KMS-11 (cell line): ENCODE measurements around the gene EXO1.

ENCODE experiments used
- H2AFZ ChIP-seq: fragments of 200-600 bp; sonication (generic); 2 replicates; pipeline ENCODE4 v1.6.1; 2016; ENCODE audit warnings: antibody characterized with exemption, mixed run types, low read depth
- H3K27ac ChIP-seq: fragments of 200-600 bp; sonication (generic); 2 replicates; pipeline ENCODE4 v1.6.1; 2016; ENCODE audit warnings: mild to moderate bottlenecking, mixed run types
- H3K27me3 ChIP-seq: fragments of 200-600 bp; sonication (generic); 2 replicates; pipeline ENCODE4 v1.6.1; 2017; ENCODE audit warnings: mild to moderate bottlenecking, low read depth, mixed run types, moderate library complexity; ENCODE audit not compliant: insufficient read depth
- H3K36me3 ChIP-seq: fragments of 200-600 bp; sonication (generic); 2 replicates; pipeline ENCODE4 v1.6.1; 2017; ENCODE audit warnings: mild to moderate bottlenecking, mixed run types; ENCODE audit not compliant: insufficient read depth
- H3K4me1 ChIP-seq: fragments of 200-600 bp; sonication (generic); 2 replicates; pipeline ENCODE4 v1.6.1; 2016; ENCODE audit warnings: mild to moderate bottlenecking, low read depth, mixed run types; ENCODE audit not compliant: poor library complexity, severe bottlenecking
- H3K4me2 ChIP-seq: fragments of 200-600 bp; sonication (generic); 2 replicates; pipeline ENCODE4 v1.7.0; 2016; ENCODE audit warnings: mild to moderate bottlenecking, mixed run types
- H3K4me3 ChIP-seq: fragments of 200-600 bp; sonication (generic); IDR thresholded peaks from 2 replicates; pipeline ENCODE4 v1.6.1; 2017; ENCODE audit warnings: low read depth, low read length, mixed read lengths; ENCODE audit not compliant: insufficient read depth
- H3K79me2 ChIP-seq: fragments of 200-600 bp; sonication (generic); 2 replicates; pipeline ENCODE4 v1.6.1; 2016; ENCODE audit warnings: low read depth, mixed run types; ENCODE audit not compliant: insufficient read depth
- H3K9ac ChIP-seq: fragments of 200-600 bp; sonication (generic); 2 replicates; pipeline ENCODE4 v1.6.1; 2016; ENCODE audit warnings: mild to moderate bottlenecking, mixed run types
- H4K20me1 ChIP-seq: fragments of 200-600 bp; sonication (generic); 2 replicates; pipeline ENCODE4 v1.6.1; 2016; ENCODE audit warnings: mild to moderate bottlenecking, mixed run types; ENCODE audit not compliant: insufficient read depth
- CTCF ChIP-seq: fragments of 200-600 bp; sonication (generic); conservative IDR thresholded peaks from 2 replicates; pipeline ENCODE4 v1.6.1; 2017; ENCODE audit warnings: low read depth, mild to moderate bottlenecking, antibody characterized with exemption, low read length, moderate library complexity, mixed read lengths

The EXO1 gene

GRCh38 chr1:241840164-241840563, 7.8 kb upstream of the EXO1 start:
- Histone ChIP-seq H3K79me2 (no peaks in the 10 kb centered on the region), H3K4me1 (peaks cover 25% of the 10 kb centered on the region), H3K9ac (no peak overlapping the region; the same call in 1 of the 2 replicates), H2AFZ (no peak overlapping the region), H3K27me3 (no peaks in the 10 kb centered on the region), H3K4me3 (no peak overlapping the region), H3K27ac (no peak overlapping the region), H4K20me1 (no peaks in the 10 kb centered on the region), H3K4me2 (peak overlapping the region; percentile 73), H3K36me3 (no peaks in the 10 kb centered on the region)
- TF ChIP-seq CTCF: no peak

- Histone ChIP-seq H3K4me1 (peaks cover 29% of the 10 kb centered on the region), H3K27me3 (no peaks in the 10 kb centered on the region), H3K79me2 (no peaks in the 10 kb centered on the region), H3K36me3 (no peaks in the 10 kb centered on the region), H3K9ac (no peak overlapping the region), H3K27ac (no peak overlapping the region), H3K4me2 (no peak overlapping the region), H3K4me3 (no peak overlapping the region), H4K20me1 (no peaks in the 10 kb centered on the region), H2AFZ (no peak overlapping the region)
- TF ChIP-seq CTCF: no peak
Measured at GRCh38 chr1:241841691-241842090, 6.3 kb upstream of the EXO1 start.

DNA sequence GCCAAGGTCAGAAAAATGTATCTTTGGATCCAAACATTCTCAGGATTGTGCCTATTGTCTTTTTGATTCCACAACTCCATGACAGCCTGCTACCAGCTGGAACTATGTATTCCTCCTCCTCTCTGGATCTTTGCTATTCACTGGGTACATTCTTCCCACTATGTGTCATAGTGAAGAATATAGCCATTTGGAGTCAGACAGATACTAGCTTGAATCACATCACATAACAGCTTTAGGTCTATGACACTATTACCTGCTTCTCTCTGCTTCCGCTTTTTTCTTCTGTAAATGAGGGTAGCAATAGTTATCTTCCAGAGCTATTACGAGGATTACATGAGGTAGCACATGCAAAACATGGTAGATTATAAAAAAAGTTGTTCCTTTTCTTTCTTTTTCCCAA, 5.4 kb upstream of the EXO1 start:
- H3K4me2 ChIP-seq: no peak overlapping the region
- TF ChIP-seq CTCF: no peak
- H3K36me3 ChIP-seq: no peaks in the 10 kb centered on the region
- H3K79me2 ChIP-seq: no peaks in the 10 kb centered on the region
- H2AFZ ChIP-seq: no peak overlapping the region
- H3K9ac ChIP-seq: no peak overlapping the region
- no peaks in the 10 kb centered on the region for H4K20me1 ChIP-seq
- peaks cover 37% of the 10 kb centered on the region for H3K4me1 ChIP-seq
- no peaks in the 10 kb centered on the region for H3K27me3 ChIP-seq
- no peak overlapping the region for H3K27ac ChIP-seq
- H3K4me3 ChIP-seq: no peak overlapping the region

DNA sequence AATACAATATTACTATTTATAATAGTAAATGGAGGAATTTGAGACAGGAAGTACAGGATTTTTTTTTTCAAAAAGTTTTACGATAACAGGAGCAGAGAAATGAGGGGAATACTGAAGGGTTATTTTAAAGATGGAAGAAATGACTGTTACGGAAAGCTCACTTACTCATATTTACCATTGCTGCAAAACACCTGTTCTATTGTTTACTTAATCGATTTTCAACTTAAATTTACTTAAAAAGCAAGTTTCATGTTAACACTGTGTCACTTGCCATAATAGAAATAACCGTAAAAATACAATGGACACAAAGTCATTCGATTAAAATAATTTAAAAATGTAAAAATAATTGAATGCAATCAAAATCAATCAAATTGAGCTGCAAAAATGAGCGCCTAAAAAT, 3.4 kb upstream of the EXO1 start:
- peaks cover 32% of the 10 kb centered on the region for H3K4me1 ChIP-seq
- H3K27me3 ChIP-seq: no peaks in the 10 kb centered on the region
- no peak overlapping the region for H2AFZ ChIP-seq
- no peaks in the 10 kb centered on the region for H4K20me1 ChIP-seq
- H3K9ac ChIP-seq: no peak overlapping the region
- H3K27ac ChIP-seq: no peak overlapping the region
- H3K79me2 ChIP-seq: peaks cover 15% of the 10 kb centered on the region
- peak overlapping the region; percentile 25; the same call in 1 of the 2 replicates for H3K4me2 ChIP-seq
- no peak for TF ChIP-seq CTCF
- no peak overlapping the region for H3K4me3 ChIP-seq
- no peaks in the 10 kb centered on the region for H3K36me3 ChIP-seq
